HEK293 (cell line): Measurements from ENCODE around the gene TMC6.
A peak's percentile ranks its signal among the peaks of the same experiment; 100 is the strongest.
"Not testable (repeated sequence)": the region's sequence is repeated elsewhere in the genome, so short reads cannot be mapped to it uniquely, and the experiment has no call there.

Source experiments
- CTCF ChIA-PET: fragments of 350-600 bp; formaldehyde crosslinking; extraction: SDS; loops from one replicate; lab custom pipeline; 2021; ENCODE audit warnings: antibody characterized with exemption; lab: Yijun Ruan, JAX
- POLR2A ChIA-PET: fragments of 300-600 bp; formaldehyde crosslinking; extraction: SDS; loops from one replicate; lab custom pipeline; 2020; ENCODE audit warnings: antibody characterized with exemption, inconsistent platforms; lab: Yijun Ruan, JAX
- H3K27ac ChIP-seq: fragments of 200-500 bp; sonication (Bioruptor generic); 2 replicates; pipeline ENCODE4 v1.5.1; 2014; ENCODE audit warnings: low read depth, low read length, control low read depth, inconsistent platforms; ENCODE audit errors: extremely low read depth
- H3K36me3 ChIP-seq, 2 experiments: fragments of 200-500 bp in 1 of 2; sonication (Bioruptor generic) in 1 of 2; 1 replicate in 1 of 2; 2 replicates in 1 of 2; pipeline ENCODE4 v1.5.1; 2014 to 2017; ENCODE audit warnings: inconsistent platforms in 2 of 2, low read length in 2 of 2; ENCODE audit not compliant: control insufficient read depth in 2 of 2, insufficient read depth in 1 of 2
- H3K4me1 ChIP-seq: fragments of 200-500 bp; sonication (Bioruptor generic); 2 replicates; pipeline ENCODE4 v1.5.1; 2014; ENCODE audit warnings: mild to moderate bottlenecking, low read length, inconsistent platforms; ENCODE audit not compliant: control insufficient read depth, insufficient read depth
- H3K4me3 ChIP-seq: 2 replicates; pipeline ENCODE4 v1.5.1; 2011; ENCODE audit warnings: low read depth, mild to moderate bottlenecking, control low read depth, low read length, moderate library complexity
- H3K9me3 ChIP-seq: fragments of 200-500 bp; sonication (Bioruptor generic); 2 replicates; pipeline ENCODE4 v1.5.1; 2014; ENCODE audit warnings: low read depth, low read length, inconsistent platforms; ENCODE audit not compliant: control insufficient read depth, insufficient read depth
- BCL11B ChIP-seq: fragments of 450-650 bp; formaldehyde crosslinking; IDR thresholded peaks from 2 replicates; pipeline ENCODE4 v1.5.1; 2016; ENCODE audit warnings: low read depth, missing biosample characterization, missing genetic modification characterization
- EGR2 ChIP-seq: fragments of 450-650 bp; formaldehyde crosslinking; IDR thresholded peaks from 2 replicates; pipeline ENCODE4 v1.5.1; 2016; ENCODE audit warnings: low read depth, missing biosample characterization, missing genetic modification characterization
- OSR2 ChIP-seq: fragments of 450-650 bp; formaldehyde crosslinking; IDR thresholded peaks from 2 replicates; pipeline ENCODE4 v1.5.1; 2016; ENCODE audit warnings: missing biosample characterization, missing genetic modification characterization
- YY1 ChIP-seq: fragments of 450-650 bp; formaldehyde crosslinking; IDR thresholded peaks from 2 replicates; pipeline ENCODE4 v1.5.1; 2018; ENCODE audit warnings: missing biosample characterization, missing genetic modification characterization
- ZBTB8A ChIP-seq: fragments of 450-650 bp; formaldehyde crosslinking; IDR thresholded peaks from 2 replicates; pipeline ENCODE4 v1.5.1; 2016; ENCODE audit warnings: missing biosample characterization, missing genetic modification characterization
- ZFP69B ChIP-seq: fragments of 450-650 bp; formaldehyde crosslinking; IDR thresholded peaks from 2 replicates; pipeline ENCODE4 v1.5.1; 2016; ENCODE audit warnings: missing biosample characterization, missing genetic modification characterization
- ZNF184 ChIP-seq: fragments of 450-650 bp; IDR thresholded peaks from 2 replicates; pipeline ENCODE4 v1.5.1; 2018; ENCODE audit warnings: missing biosample characterization, mild to moderate bottlenecking, missing genetic modification characterization
- ZNF292 ChIP-seq: fragments of 450-650 bp; formaldehyde crosslinking; IDR thresholded peaks from 2 replicates; pipeline ENCODE4 v1.5.1; 2016; ENCODE audit warnings: low read depth, missing biosample characterization, missing genetic modification characterization, borderline replicate concordance
- ZNF341 ChIP-seq: fragments of 450-650 bp; formaldehyde crosslinking; IDR thresholded peaks from 2 replicates; pipeline ENCODE4; 2016; ENCODE audit warnings: low read depth, missing biosample characterization, missing genetic modification characterization
- ZNF366 ChIP-seq: fragments of 450-650 bp; formaldehyde crosslinking; conservative IDR thresholded peaks from 2 replicates; pipeline ENCODE4 v1.5.1; 2016; ENCODE audit warnings: missing biosample characterization, missing genetic modification characterization
- ZNF423 ChIP-seq: fragments of 450-650 bp; formaldehyde crosslinking; IDR thresholded peaks from 2 replicates; pipeline ENCODE4 v1.5.1; 2016; ENCODE audit warnings: missing biosample characterization, missing genetic modification characterization
- ZNF529 ChIP-seq: fragments of 450-650 bp; formaldehyde crosslinking; IDR thresholded peaks from 2 replicates; pipeline ENCODE4 v1.5.1; 2017; ENCODE audit warnings: missing genetic modification characterization, missing biosample characterization; ENCODE audit not compliant: insufficient replicate concordance
- ZNF629 ChIP-seq: fragments of 450-650 bp; formaldehyde crosslinking; IDR thresholded peaks from 2 replicates; pipeline ENCODE4 v1.5.1; 2017; ENCODE audit warnings: missing biosample characterization, missing genetic modification characterization
- ZNF791 ChIP-seq: fragments of 450-650 bp; formaldehyde crosslinking; IDR thresholded peaks from 2 replicates; pipeline ENCODE4 v1.5.1; 2016; ENCODE audit warnings: missing biosample characterization, missing genetic modification characterization
- TF ChIP-seq, protein P1 (sequence below): fragments of 450-650 bp; formaldehyde crosslinking; IDR thresholded peaks from 2 replicates; pipeline ENCODE4 v1.5.1; 2016; ENCODE audit warnings: missing biosample characterization, missing genetic modification characterization
- TF ChIP-seq, protein P2 (sequence below): fragments of 450-650 bp; formaldehyde crosslinking; IDR thresholded peaks from 2 replicates; pipeline ENCODE4 v1.5.1; 2016; ENCODE audit warnings: missing biosample characterization, missing genetic modification characterization
- TF ChIP-seq, protein P3 (sequence below): fragments of 450-650 bp; formaldehyde crosslinking; IDR thresholded peaks from 2 replicates; pipeline ENCODE4 v1.5.1; 2016; ENCODE audit warnings: missing biosample characterization, missing genetic modification characterization, low read depth

TMC6 gene

GRCh38 chr17:78139861-78140168 lies 11.3 kb upstream of the TMC6 start:
- H3K36me3 ChIP-seq, H3K4me3 ChIP-seq, H3K4me1 ChIP-seq, H3K27ac ChIP-seq, H3K9me3 ChIP-seq: not testable (repeated sequence)
- ChIA-PET CTCF (interaction anchor here (0.6 to 2.5 kb wide), 11 partner anchors 10 to 115 kb away, joined by 3 to 15 read pairs (median 4); partner anchors contain the start of genes AFMID, TK1 and TMC8), POLR2A (interaction anchor here (0.6 to 2.1 kb wide), 13 partner anchors 9 to 1672 kb away, joined by 3 to 27 read pairs (median 5); partner anchors contain the start of genes AFMID, TK1, TMC6 and TMC8)
- TF ChIP-seq EGR2 (tag by site-specific recombination) (peak; percentile 20; the same call in 1 of the 2 replicates), BCL11B (tag by site-specific recombination) (peak; percentile 6; the same call in 1 of the 2 replicates)

DNA sequence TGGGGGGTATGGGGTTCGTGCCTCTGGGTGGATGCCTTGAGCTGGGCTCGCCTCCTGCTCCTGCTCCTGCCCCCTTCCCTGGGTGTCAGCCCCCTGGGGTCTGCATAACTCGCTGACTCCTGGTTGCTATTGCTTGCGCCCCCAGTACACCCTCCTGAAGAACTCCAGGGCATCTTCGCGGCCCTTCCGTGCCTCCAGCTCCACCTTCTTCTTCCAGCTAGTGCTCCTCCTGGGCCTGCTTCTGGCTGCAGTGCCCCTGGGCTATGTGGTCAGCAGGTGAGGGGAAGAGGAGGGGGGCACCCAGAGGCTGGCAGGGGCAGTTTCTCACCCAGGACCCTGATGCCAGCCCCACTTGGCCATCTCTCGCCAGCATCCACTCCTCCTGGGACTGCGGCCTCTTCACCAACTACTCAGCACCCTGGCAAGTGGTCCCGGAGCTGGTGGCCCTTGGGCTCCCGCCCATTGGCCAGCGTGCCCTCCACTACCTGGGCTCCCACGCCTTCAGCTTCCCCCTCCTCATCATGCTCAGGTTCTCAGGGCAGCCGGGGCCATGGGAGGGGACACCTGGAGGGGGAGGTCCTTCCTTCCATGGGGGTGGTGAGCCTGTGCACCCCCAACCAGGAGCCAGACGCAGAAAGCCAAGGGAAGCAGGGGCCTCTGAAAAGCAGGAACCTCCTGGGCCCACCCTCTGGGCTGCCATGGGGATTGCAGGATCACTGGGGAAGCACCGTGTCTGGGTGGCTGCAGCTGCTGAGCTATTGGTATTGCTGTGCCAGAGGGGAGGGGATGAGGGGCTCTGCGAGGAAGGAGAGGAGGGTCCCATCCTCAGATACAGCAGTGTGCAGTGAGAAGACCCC lies 9.9 kb upstream of the TMC6 start:
- Histone ChIP-seq H3K36me3 (no peaks in the 10 kb centered on the region), H3K27ac (no peak overlapping the region), H3K9me3 (no peaks in the 10 kb centered on the region), H3K4me3 (no peak overlapping the region), H3K4me1 (no peaks in the 10 kb centered on the region)
- CTCF ChIA-PET = interaction anchor here (0.6 to 2.6 kb wide), 15 partner anchors 8 to 118 kb away, joined by 3 to 9 read pairs (median 5); partner anchors contain the start of genes AFMID, C17orf99 and TK1
- POLR2A ChIA-PET = interaction anchor here (1.8 kb wide), 1 partner anchor 36 kb away, joined by 9 read pairs; no protein-coding TSS in a partner anchor
- TF ChIP-seq ZBTB8A = no peak
- TF ChIP-seq ZNF791 (tag by site-specific recombination) = no peak
- no peak for TF ChIP-seq YY1 (tag by site-specific recombination)
- no peak for TF ChIP-seq ZNF529 (tag by site-specific recombination)
- peak; percentile 28; the same call in 1 of the 2 replicates for TF ChIP-seq ZFP69B (tag by site-specific recombination)

GRCh38 chr17:78137392-78138203 lies 9.0 kb upstream of the TMC6 start:
- CTCF ChIA-PET = interaction anchor here (0.5 to 2.6 kb wide), 15 partner anchors 9 to 113 kb away, joined by 3 to 9 read pairs (median 4); partner anchors contain the start of genes AFMID, C17orf99 and TK1
- H3K9me3 ChIP-seq = no peaks in the 10 kb centered on the region
- TF ChIP-seq, protein P1, sequence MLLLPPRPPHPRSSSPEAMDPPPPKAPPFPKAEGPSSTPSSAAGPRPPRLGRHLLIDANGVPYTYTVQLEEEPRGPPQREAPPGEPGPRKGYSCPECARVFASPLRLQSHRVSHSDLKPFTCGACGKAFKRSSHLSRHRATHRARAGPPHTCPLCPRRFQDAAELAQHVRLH (tag by site-specific recombination) = peak; percentile 95
- TF ChIP-seq YY1 (tag by site-specific recombination) (no peak), ZNF423 (tag by site-specific recombination) (no peak)
- TF ChIP-seq, protein P2, sequence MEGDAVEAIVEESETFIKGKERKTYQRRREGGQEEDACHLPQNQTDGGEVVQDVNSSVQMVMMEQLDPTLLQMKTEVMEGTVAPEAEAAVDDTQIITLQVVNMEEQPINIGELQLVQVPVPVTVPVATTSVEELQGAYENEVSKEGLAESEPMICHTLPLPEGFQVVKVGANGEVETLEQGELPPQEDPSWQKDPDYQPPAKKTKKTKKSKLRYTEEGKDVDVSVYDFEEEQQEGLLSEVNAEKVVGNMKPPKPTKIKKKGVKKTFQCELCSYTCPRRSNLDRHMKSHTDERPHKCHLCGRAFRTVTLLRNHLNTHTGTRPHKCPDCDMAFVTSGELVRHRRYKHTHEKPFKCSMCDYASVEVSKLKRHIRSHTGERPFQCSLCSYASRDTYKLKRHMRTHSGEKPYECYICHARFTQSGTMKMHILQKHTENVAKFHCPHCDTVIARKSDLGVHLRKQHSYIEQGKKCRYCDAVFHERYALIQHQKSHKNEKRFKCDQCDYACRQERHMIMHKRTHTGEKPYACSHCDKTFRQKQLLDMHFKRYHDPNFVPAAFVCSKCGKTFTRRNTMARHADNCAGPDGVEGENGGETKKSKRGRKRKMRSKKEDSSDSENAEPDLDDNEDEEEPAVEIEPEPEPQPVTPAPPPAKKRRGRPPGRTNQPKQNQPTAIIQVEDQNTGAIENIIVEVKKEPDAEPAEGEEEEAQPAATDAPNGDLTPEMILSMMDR = peak; percentile 73
- TF ChIP-seq, all 188 proteins: peak for 2
- POLR2A ChIA-PET = interaction anchor here (1.8 kb wide), 1 partner anchor 37 kb away, joined by 9 read pairs; no protein-coding TSS in a partner anchor
- no peaks in the 10 kb centered on the region for H3K36me3 ChIP-seq
- H3K4me1 ChIP-seq = no peaks in the 10 kb centered on the region
- no peak overlapping the region for H3K4me3 ChIP-seq
- H3K27ac ChIP-seq = no peak overlapping the region

DNA sequence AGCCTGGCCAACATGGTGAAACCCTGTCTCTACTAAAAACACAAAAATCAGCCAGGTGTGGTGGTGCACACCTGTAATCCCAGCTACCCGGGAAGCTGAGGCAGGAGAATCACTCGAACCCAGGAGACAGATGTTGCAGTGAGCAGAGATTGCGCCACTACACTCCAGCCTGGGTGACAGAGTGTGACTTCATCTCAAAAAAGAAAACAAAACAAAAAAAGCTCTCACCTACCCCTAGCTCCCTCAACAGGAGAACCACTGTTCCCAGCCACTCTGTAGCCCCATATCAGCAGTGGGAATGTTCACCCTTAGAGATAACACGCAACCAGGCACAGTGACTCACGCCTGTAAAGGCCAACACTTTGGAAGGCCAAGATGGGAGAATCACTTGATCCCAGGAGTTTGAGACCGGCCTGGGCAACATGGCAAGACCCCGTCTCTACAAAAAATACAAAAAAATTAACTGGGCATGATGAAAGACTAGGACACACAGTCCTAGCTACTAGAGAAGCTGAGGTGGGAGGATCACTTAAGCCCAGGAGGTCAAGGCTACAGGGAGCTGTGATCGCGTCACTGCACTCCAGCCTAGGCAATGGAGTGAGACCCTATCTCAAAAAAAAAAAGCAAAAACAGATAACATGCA lies 7.4 kb upstream of the TMC6 start:
- H3K4me3 ChIP-seq = no peak overlapping the region
- no peaks in the 10 kb centered on the region for H3K4me1 ChIP-seq
- no peak overlapping the region for H3K27ac ChIP-seq
- TF ChIP-seq OSR2 (tag by site-specific recombination) (0 out of 2 replicates have a peak, but pooled peaks have one; percentile 8), ZNF184 (tag by site-specific recombination) (no peak), YY1 (tag by site-specific recombination) (no peak), ZNF341 (no peak), ZNF629 (tag by site-specific recombination) (no peak), ZNF292 (tag by site-specific recombination) (no peak), ZNF366 (no peak)
- TF ChIP-seq, protein P3, sequence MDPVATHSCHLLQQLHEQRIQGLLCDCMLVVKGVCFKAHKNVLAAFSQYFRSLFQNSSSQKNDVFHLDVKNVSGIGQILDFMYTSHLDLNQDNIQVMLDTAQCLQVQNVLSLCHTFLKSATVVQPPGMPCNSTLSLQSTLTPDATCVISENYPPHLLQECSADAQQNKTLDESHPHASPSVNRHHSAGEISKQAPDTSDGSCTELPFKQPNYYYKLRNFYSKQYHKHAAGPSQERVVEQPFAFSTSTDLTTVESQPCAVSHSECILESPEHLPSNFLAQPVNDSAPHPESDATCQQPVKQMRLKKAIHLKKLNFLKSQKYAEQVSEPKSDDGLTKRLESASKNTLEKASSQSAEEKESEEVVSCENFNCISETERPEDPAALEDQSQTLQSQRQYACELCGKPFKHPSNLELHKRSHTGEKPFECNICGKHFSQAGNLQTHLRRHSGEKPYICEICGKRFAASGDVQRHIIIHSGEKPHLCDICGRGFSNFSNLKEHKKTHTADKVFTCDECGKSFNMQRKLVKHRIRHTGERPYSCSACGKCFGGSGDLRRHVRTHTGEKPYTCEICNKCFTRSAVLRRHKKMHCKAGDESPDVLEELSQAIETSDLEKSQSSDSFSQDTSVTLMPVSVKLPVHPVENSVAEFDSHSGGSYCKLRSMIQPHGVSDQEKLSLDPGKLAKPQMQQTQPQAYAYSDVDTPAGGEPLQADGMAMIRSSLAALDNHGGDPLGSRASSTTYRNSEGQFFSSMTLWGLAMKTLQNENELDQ (tag by site-specific recombination) = no peak
- H3K9me3 ChIP-seq = no peaks in the 10 kb centered on the region
- ChIA-PET POLR2A (interaction anchor here (1.0 to 1.9 kb wide), 2 partner anchors 39 to 51 kb away, joined by 4 read pairs; partner anchors contain the start of genes AFMID and TK1), CTCF (interaction anchor here (0.5 to 2.7 kb wide), 17 partner anchors 11 to 1958 kb away, joined by 3 to 15 read pairs (median 6); partner anchors contain the start of genes AFMID and TK1)
- no peaks in the 10 kb centered on the region for H3K36me3 ChIP-seq
